ENCODE data around the gene GOLGA1. TPM values are rescaled to one million over a fixed set of nuclear protein-coding genes. Genes with fewer than 3 reads are reported as not detected.

Gene GOLGA1
- total and polyA plus RNA-seq, 9 of the 15 experiments (the other 6 are each of a cell fraction or from before 2014, with no cell fraction given) = 2.9 to 15.9 (median 8.5) TPM

GRCh38 chr9:124855944-124856765 lies 84.7 kb downstream of the GOLGA1 start (continued):
- TF ChIP-seq ZNF398 (CRISPR knock-in tag; IDR thresholded peaks at IDR 0.05) (no peak), MAX (CRISPR knock-in tag; IDR thresholded peaks at IDR 0.05) (no peak; the same call in 1 of the 2 replicates), TCF7 (IDR thresholded peaks at IDR 0.05; ENCODE audit: borderline replicate concordance) (no peak), HNRNPH1 (optimal IDR thresholded peaks at IDR 0.05; ENCODE audit: low read depth, low read length) (no peak), THAP7 (CRISPR knock-in tag; IDR thresholded peaks at IDR 0.05) (no peak), ARID2 (IDR thresholded peaks at IDR 0.05) (no peak), RFX5 (IDR thresholded peaks at IDR 0.05; ENCODE audit: low read depth, low read length) (no peak), NCOA4 (IDR thresholded peaks at IDR 0.05; ENCODE audit: partially characterized antibody) (no peak), CXXC5 (CRISPR knock-in tag; IDR thresholded peaks at IDR 0.05) (no peak), KDM5B (IDR thresholded peaks at IDR 0.05; ENCODE audit: insufficient replicate concordance, low read depth, low read length) (peak; percentile 32)
- TF ChIP-seq, protein P1, sequence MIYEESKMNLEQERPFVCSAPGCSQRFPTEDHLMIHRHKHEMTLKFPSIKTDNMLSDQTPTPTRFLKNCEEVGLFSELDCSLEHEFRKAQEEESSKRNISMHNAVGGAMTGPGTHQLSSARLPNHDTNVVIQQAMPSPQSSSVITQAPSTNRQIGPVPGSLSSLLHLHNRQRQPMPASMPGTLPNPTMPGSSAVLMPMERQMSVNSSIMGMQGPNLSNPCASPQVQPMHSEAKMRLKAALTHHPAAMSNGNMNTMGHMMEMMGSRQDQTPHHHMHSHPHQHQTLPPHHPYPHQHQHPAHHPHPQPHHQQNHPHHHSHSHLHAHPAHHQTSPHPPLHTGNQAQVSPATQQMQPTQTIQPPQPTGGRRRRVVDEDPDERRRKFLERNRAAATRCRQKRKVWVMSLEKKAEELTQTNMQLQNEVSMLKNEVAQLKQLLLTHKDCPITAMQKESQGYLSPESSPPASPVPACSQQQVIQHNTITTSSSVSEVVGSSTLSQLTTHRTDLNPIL (CRISPR knock-in tag; IDR thresholded peaks at IDR 0.05) = no peak
- TF ChIP-seq, protein P2, sequence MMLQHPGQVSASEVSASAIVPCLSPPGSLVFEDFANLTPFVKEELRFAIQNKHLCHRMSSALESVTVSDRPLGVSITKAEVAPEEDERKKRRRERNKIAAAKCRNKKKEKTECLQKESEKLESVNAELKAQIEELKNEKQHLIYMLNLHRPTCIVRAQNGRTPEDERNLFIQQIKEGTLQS (IDR thresholded peaks at IDR 0.05) = no peak
- TF ChIP-seq, protein P2 (CRISPR knock-in tag; conservative IDR thresholded peaks at IDR 0.05) = 0 out of 2 replicates have a peak, but pooled peaks have one; percentile 24
- TF ChIP-seq, protein P3, sequence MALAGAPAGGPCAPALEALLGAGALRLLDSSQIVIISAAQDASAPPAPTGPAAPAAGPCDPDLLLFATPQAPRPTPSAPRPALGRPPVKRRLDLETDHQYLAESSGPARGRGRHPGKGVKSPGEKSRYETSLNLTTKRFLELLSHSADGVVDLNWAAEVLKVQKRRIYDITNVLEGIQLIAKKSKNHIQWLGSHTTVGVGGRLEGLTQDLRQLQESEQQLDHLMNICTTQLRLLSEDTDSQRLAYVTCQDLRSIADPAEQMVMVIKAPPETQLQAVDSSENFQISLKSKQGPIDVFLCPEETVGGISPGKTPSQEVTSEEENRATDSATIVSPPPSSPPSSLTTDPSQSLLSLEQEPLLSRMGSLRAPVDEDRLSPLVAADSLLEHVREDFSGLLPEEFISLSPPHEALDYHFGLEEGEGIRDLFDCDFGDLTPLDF (CRISPR knock-in tag; IDR thresholded peaks at IDR 0.05) = no peak
